Measurements from ENCODE around the gene KRTAP4-12.
"Not testable (repeated sequence)": the region's sequence is repeated elsewhere in the genome, so short reads cannot be mapped to it uniquely, and the experiment has no call there.

Gene KRTAP4-12

DNA sequence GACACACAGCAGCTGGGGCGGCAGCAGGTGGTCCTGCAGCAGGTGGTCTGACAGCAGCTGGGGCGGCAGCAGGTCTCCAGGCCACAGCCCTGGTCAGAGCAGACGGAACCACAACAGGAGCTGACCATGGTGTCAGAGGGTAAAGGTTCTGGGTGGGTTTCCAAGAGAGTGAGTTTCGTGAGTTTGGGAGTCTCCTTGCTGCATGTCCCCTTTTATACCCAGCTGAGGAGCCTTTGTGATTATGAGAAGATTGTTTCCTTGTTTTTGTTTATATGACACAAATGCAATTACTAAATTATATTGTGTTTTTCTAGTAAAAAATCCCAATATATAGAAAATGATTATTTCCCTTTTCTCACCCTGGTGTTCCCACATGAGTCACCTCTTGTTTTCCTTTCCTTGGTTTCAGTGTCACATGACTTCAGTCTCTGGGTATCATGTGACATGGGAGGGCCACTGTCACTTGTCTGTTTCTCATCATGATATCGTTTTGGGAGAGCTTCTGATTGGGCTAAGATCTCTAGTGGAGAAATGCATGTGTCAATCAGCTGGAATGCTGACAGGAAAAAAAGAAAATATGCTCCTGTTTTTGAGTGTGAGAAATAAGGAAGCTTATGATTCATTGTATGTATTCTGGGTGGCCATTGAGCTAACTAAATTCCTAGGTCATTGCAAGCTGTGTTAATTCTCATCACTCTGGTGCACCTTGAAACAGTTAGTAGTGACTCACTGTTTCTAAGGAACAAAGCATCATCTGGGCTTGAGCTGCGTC, 16.6 kb upstream of the KRTAP4-12 start, which contains the start of gene KRTAP4-6:
TSS of gene KRTAP4-6 (minus strand) at position 185 of the 772 bp plus-strand sequence. CDS start at position 128, 57 bp downstream.
- no peak within 1 kb of the TSS for H3K27ac ChIP-seq
- TF ChIP-seq, protein P1, sequence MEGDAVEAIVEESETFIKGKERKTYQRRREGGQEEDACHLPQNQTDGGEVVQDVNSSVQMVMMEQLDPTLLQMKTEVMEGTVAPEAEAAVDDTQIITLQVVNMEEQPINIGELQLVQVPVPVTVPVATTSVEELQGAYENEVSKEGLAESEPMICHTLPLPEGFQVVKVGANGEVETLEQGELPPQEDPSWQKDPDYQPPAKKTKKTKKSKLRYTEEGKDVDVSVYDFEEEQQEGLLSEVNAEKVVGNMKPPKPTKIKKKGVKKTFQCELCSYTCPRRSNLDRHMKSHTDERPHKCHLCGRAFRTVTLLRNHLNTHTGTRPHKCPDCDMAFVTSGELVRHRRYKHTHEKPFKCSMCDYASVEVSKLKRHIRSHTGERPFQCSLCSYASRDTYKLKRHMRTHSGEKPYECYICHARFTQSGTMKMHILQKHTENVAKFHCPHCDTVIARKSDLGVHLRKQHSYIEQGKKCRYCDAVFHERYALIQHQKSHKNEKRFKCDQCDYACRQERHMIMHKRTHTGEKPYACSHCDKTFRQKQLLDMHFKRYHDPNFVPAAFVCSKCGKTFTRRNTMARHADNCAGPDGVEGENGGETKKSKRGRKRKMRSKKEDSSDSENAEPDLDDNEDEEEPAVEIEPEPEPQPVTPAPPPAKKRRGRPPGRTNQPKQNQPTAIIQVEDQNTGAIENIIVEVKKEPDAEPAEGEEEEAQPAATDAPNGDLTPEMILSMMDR (conservative IDR thresholded peaks at IDR 0.05), result no peak

DNA sequence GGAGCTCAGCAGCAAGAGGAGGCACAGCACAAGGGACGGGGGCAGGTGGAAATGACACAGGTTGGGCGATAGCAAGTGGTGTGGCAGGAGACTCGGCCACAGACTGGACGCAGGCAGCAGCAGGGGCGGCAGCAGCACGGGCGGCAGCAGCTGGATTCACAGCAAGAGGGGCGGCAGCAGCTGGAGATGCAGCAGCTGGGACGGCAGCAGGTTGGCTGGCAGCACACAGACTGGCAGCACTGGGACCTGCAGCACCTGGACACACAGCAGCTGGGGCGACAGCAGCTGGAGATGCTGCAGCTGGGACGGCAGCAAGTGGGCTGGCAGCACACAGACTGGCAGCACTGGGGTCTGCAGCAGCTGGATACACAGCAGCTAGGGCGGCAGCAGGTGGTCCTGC, 15.9 kb upstream of the KRTAP4-12 start:
- H3K27ac ChIP-seq, result not testable (repeated sequence)

DNA sequence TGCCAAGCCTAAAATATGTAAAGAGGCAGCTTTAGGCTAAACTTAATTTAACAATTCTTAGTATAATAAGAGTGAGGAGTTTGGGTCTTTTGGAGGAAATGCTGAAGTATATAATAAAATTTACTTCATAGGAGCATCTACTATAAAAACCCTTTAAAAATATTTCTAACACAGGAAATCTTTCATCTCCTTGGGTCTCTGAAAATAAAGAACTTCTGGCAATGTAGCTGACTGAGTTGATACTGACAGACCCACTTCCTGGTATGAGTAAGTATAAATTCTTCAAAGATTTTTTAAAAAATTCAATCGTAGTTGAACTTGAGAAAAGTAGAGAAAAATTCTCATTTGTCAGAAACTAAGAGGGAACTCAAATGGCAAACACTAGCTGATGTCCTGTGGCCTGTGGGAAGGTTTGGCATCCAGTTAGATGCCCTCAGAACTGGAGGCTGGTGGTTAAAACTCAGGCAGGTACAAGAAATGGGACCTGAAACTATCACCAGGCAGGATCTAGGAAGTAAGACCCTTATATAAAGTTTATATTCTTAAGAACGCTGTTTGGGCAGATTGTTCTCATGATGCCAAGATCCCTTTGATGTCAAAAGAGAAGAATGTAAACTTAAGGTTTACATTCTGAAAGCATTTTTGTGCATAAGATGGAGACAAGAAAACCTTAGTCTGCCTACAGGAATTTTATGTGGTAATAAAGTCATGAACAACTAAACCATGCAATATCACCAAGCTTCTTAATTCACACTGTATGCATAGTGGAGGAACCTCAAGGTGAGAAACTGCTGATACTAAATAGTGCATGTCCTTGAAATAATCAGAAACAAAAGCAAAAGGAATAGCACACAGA, 10.1 kb upstream of the KRTAP4-12 start:
- TF ChIP-seq, protein P1 (conservative IDR thresholded peaks at IDR 0.05), result no peak
- H3K27ac ChIP-seq, result no peak overlapping the region

DNA sequence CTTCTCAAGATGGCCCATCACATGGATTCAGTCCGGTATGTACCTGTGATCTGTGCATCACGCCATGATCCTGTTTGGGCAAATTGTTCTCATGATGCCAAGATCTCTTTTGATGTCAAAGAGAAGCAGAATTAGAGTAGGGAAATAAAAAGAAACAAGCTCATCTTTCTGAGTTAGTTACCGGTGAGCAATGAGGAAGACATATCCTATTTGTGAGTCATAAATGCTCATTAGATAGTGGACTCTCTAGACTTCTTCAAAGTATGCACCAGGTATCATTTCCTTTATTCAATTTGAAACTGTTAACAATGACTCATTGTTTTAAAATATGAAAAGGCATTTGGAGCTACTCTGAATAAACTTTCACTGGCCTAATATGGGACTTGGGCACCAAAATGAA, 8.0 kb upstream of the KRTAP4-12 start:
- TF ChIP-seq, protein P1 (conservative IDR thresholded peaks at IDR 0.05), result no peak
- H3K27ac ChIP-seq, result no peak overlapping the region

DNA sequence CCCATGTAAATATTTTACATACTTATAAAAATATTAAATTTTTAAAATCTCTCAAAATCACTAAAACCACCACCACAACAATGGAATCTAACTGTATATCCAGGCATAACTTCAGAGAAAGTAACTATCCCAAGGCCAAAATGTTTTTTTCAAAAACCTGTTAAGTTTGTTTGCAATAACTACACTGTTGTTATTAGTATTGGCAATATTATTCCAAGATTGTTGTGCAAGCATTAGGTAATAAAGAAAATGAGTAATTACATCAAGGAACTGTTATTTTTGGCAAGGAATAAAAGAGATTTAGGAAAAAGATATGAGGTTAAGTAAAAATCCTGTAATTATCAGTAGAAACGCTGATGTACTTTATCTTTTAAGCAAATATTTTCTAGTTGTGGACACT, 3.4 kb upstream of the KRTAP4-12 start:
- TF ChIP-seq, protein P1 (conservative IDR thresholded peaks at IDR 0.05), result no peak
- no peak overlapping the region for H3K27ac ChIP-seq

DNA sequence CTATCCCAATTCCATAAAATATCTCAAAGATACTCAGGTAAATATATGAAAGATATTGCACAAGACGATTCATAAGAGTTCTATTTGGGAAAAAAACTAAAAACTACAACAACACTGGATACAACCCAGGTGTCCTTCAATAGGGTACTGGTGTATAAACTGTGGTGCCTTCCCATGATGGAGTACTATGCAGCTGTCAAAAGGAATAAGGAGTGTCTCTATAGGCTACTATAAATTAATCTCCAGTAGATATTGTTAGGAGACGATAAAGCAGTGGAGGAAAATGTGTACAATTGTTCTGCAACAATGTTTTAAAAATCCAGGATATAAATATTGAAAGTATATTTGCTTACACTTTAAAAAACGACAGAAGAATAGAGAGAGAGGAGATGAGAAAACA, 2.4 kb upstream of the KRTAP4-12 start:
- no peak overlapping the region for H3K27ac ChIP-seq
- TF ChIP-seq, protein P1 (conservative IDR thresholded peaks at IDR 0.05), result no peak

DNA sequence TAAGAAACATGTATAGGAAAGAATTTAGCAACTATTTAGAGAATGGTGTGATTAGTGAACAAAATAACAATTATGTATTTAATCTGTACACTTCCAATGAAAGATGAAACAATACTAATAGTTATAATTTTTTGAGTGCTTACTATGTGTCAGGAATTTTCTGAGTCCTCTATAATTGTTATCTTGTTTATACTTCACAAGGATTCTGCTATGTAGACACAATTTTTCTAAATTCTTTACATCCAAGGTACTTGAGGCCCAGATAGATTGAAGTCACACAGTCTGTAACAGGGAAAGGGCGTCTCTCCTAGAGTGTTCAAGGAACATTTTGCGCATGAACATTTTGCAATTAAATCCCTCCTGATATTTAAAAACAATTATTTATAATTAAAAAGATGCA, 1.1 kb upstream of the KRTAP4-12 start:
- no peak overlapping the region for H3K27ac ChIP-seq
- TF ChIP-seq, protein P1 (conservative IDR thresholded peaks at IDR 0.05), result no peak

DNA sequence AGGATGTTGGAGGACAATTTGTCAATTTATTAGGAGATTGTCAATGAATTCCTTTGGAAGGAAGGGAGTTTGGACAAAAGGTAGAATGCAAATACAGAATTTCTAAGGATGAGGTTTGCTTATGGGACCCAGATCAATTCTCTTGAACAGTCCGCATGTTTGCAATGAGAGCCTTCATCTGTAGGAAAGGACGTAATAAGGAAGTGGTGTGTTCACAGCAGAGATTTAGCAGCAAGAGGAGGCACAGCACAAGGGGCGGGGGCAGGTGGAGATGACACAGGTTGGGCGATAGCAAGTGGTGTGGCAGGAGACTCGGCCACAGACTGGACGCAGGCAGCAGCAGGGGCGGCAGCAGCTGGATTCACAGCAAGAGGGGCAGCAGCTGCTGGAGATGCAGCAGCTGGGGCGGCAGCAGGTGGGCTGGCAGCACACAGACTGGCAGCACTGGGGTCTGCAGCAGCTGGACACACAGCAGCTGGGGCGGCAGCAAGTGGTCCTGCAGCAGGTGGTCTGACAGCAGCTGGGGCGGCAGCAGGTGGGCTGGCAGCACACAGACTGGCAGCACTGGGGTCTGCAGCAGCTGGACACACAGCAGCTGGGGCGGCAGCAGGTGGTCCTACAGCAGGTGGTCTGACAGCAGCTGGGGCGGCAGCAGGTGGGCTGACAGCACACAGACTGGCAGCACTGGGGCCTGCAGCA, 541 bp downstream of the KRTAP4-12 start:
- not testable (repeated sequence) for H3K27ac ChIP-seq

Data from VCaP (cell line).